Measurements from ENCODE around the gene RABGAP1L. TPM values are rescaled to one million over a fixed set of nuclear protein-coding genes. Genes with fewer than 3 reads are reported as not detected.

Gene RABGAP1L
- total RNA-seq, 1 donor from 2014 or later: 48.5 TPM

- DNase-seq (ENCODE audit: low spot score in 2 of 2, unreplicated experiment in 2 of 2): no peak
- H3K4me1 Mint-ChIP-seq: peaks cover 24% of the 10 kb centered on the region
- no peaks in the 10 kb centered on the region for H3K9me3 Mint-ChIP-seq
- no peaks in the 10 kb centered on the region for H3K36me3 Mint-ChIP-seq
- TF ChIP-seq CTCF (IDR thresholded peaks at IDR 0.05; ENCODE audit: unreplicated experiment): no peak
- H3K27me3 Mint-ChIP-seq (ENCODE audit: low read depth): no peaks in the 10 kb centered on the region
- H3K27ac Mint-ChIP-seq: no peak overlapping the region
- H3K4me3 Mint-ChIP-seq: no peak overlapping the region
These were observed 789.7 kb downstream of the RABGAP1L start for GRCh38 chr1:174949061-174949460.

GRCh38 chr1:174949645-174950044, 790.3 kb downstream of the RABGAP1L start:
- Mint-ChIP-seq H3K4me3 (no peak overlapping the region), H3K9me3 (no peaks in the 10 kb centered on the region), H3K27ac (no peak overlapping the region), H3K4me1 (peaks cover 28% of the 10 kb centered on the region), H3K36me3 (no peaks in the 10 kb centered on the region), H3K27me3 (ENCODE audit: low read depth) (no peaks in the 10 kb centered on the region)
- no peak for TF ChIP-seq CTCF (IDR thresholded peaks at IDR 0.05; ENCODE audit: unreplicated experiment)
- DNase-seq (ENCODE audit: low spot score in 2 of 2, unreplicated experiment in 2 of 2): no peak

DNA sequence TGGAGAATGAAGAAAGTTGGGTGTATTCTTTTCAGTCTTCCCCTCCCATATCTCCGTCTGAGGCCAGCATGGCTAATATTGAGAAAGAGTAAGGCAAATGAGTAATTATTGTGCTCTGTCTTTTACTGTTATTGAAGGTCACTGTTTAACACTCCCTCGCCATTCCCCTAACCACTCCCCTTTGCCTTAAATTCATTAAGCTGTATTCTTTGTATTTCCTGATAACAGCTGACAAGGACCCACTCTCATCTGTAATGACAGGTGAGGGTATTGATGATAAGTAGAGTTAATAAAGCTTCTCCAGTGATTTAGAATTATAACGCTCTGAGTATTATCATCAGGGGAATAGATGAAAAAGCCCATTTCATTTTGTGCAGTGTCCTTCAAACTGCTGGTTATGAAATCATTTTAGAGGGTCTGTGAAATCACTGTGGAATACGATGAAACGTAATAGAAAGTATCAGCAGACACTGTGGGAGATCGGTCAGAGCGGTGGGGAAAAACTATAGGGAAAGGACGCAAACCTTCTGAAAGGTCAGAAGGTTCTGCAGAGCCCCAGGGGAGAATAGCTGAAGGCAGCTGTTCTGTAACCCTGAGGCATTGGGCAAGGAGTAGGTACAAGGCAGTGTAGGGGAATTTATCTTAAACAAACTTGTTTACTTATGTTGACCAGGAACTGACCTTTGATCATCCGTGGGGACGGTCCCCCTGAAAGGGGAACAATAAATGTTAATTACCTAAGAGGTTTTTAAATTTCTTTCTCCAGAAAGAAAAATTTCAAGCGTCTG, 794.2 kb downstream of the RABGAP1L start:
- Mint-ChIP-seq H3K27ac (peak overlapping the region; percentile 54), H3K9me3 (no peaks in the 10 kb centered on the region), H3K4me1 (peaks cover 22% of the 10 kb centered on the region), H3K4me3 (no peak overlapping the region), H3K27me3 (ENCODE audit: low read depth) (no peaks in the 10 kb centered on the region), H3K36me3 (peaks cover 2% of the 10 kb centered on the region)
- TF ChIP-seq CTCF (IDR thresholded peaks at IDR 0.05; ENCODE audit: unreplicated experiment): no peak
- no peak for DNase-seq (ENCODE audit: low spot score in 2 of 2, unreplicated experiment in 2 of 2)

DNA sequence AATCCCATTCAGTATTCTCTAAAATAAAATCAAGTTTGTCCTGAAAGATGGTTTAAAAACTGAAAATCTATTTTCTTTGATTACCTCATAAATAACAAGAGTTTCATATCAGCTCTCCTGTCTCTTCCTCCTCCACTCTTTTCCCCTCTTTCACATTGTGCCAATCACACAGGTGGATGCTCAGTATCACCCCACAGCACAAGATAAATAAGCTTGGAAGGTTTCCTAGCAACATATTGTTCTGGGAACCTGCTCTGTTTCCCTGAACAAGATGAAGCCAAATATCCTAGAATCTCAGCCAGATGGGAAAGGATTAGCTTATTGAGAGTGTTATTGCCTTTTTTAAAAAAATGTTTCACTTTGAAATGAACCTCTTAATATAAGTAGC, 794.7 kb downstream of the RABGAP1L start:
- no peaks in the 10 kb centered on the region for H3K27me3 Mint-ChIP-seq (ENCODE audit: low read depth)
- H3K4me3 Mint-ChIP-seq: no peak overlapping the region
- H3K4me1 Mint-ChIP-seq: peaks cover 22% of the 10 kb centered on the region
- peaks cover 2% of the 10 kb centered on the region for H3K36me3 Mint-ChIP-seq
- no peaks in the 10 kb centered on the region for H3K9me3 Mint-ChIP-seq
- TF ChIP-seq CTCF (IDR thresholded peaks at IDR 0.05; ENCODE audit: unreplicated experiment): no peak
- H3K27ac Mint-ChIP-seq: no peak overlapping the region
- no peak for DNase-seq (ENCODE audit: low spot score in 2 of 2, unreplicated experiment in 2 of 2)

DNA sequence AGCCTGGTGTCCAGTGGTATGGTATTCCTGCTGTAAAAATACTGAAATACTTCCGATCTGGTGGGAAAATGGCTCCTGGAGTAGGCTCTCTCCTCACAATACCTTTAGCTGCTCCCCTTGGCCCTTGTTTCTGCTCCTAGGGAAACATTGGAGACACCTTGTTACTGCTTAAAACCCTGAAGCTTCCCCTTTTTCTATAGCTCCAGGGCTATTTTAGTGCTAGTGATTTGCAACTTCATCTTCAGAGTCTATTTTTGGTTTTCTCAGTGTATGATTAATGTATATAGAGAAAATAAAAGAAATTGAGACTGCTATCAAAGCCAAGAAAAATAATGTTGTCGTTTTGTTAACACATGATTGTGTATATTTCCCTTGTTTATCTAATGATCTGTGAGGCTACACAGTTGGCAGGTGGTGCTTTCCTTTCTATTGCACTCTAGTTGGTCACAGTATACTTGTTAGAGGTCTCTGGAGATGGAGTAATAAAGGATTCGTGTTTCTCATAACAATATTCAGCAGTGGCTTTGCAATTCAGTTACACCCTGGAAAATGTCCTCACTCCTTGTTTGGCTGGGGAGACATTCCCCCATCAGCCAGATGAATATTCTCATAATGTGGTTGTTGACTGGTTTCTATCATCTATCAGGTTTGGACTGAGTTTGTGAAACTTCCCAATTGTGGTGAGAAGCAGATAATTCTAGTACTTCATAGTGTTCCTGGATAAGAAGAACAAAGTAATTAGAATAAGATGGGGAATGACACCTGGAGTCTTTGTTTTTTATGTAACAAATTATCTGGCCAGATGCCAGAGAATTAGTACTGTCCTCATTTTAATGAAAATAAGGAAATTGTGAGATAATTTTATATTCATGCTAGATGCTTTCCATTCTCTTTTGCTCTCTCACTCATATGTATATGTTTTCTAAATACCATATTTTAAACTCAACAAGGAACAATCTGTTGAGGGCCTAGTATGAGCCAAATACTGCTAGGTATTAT, 795.6 kb downstream of the RABGAP1L start:
- DNase-seq (ENCODE audit: low spot score in 2 of 2, unreplicated experiment in 2 of 2): no peak
- H3K36me3 Mint-ChIP-seq: peaks cover 2% of the 10 kb centered on the region
- TF ChIP-seq CTCF (IDR thresholded peaks at IDR 0.05; ENCODE audit: unreplicated experiment): no peak
- H3K27me3 Mint-ChIP-seq (ENCODE audit: low read depth): no peaks in the 10 kb centered on the region
- no peaks in the 10 kb centered on the region for H3K9me3 Mint-ChIP-seq
- peaks cover 22% of the 10 kb centered on the region for H3K4me1 Mint-ChIP-seq
- peak overlapping the region; percentile 71 for H3K27ac Mint-ChIP-seq
- H3K4me3 Mint-ChIP-seq: no peak overlapping the region
